Right lobe of liver (tissue), 6 donors: ENCODE data around the gene RCOR1. TPM values are rescaled to one million over a fixed set of nuclear protein-coding genes. Genes with fewer than 3 reads are reported as not detected.
"Not testable (repeated sequence)": the region's sequence is repeated elsewhere in the genome, so short reads cannot be mapped to it uniquely, and the experiment has no call there.

Experiments
- ATAC-seq, 4 donors: fragments of 200-7000 bp; cut with Tn5 transposase; one replicate each; pipeline ENCODE4 v1.9.1; 2020; ENCODE audit warnings: mild to moderate bottlenecking in 4 of 4, moderate library complexity in 4 of 4
- DNase-seq, 3 donors: peaks; one replicate each; pipeline ENCODE4 v3.0.0-alpha.2; 2020
- H3K27ac ChIP-seq, 3 donors: fragments of 200-600 bp; one replicate each; pipeline ENCODE4 v1.8.0; 2022
- H3K27me3 ChIP-seq, 2 donors: fragments of 200-600 bp; one replicate each; pipeline ENCODE4 v1.8.0; 2022
- H3K36me3 ChIP-seq, 4 donors: fragments of 200-600 bp; sonication (generic) in 1 of 4; one replicate each; pipeline versions ENCODE4 v1.5.1 to v1.8.0; 2017 to 2022; ENCODE audit warnings: control low read depth in 1 of 4
- H3K4me1 ChIP-seq, 4 donors: fragments of 200-600 bp; sonication (generic) in 1 of 4; one replicate each; pipeline versions ENCODE4 v1.5.1 to v1.8.0; 2017 to 2022; ENCODE audit warnings: control low read depth in 1 of 4
- H3K4me3 ChIP-seq, 3 donors: fragments of 200-600 bp; one replicate each; pipeline ENCODE4 v1.8.0; 2022
- H3K9me3 ChIP-seq, 4 donors: fragments of 200-600 bp; sonication (generic) in 1 of 4; one replicate each; pipeline versions ENCODE4 v1.5.1 to v1.8.0; 2017 to 2022; ENCODE audit warnings: control low read depth in 1 of 4
- CTCF ChIP-seq, 4 donors: fragments of 200-600 bp in 3 of 4; fragments of 450-650 bp in 1 of 4; IDR thresholded peaks; one replicate each; pipeline versions ENCODE4 v1.5.1 to v1.8.0; 2016 to 2022; ENCODE audit warnings: antibody characterized with exemption in 4 of 4, mild to moderate bottlenecking in 2 of 4
- POLR2A ChIP-seq: fragments of 450-650 bp; IDR thresholded peaks from one replicate; pipeline ENCODE4 v1.6.1; 2017; ENCODE audit warnings: antibody characterized with exemption, mild to moderate bottlenecking
- WGBS: methylation state at CpG from one replicate; pipeline ENCODE4 v1.1.6; 2018; ENCODE audit warnings: low coverage, low lambda C conversion rate; ENCODE audit not compliant: insufficient coverage; ENCODE audit errors: missing lambda C conversion rate; 5-methylcytosine and 5-hydroxymethylcytosine counted together
- intact Hi-C, 2 donors: fragments of 100-400 bp; cut with DNase I; formaldehyde crosslinking; loops; one replicate each; pipeline versions ENCODE4 v1.11.2 to v1.14.1; 2022
- total RNA-seq, 6 experiments: library from RNA; depleted of rRNA in 2 of 6; stranded (reverse); fragments of >200 nt in 2 of 6; fragmentation: NEBNext Ultra II Directional in 3 of 6; extraction: Animal tissue kit (Norgen Biotek cat#: 25700) in 3 of 6; gene quantifications; one replicate each; pipeline versions ENCODE4 v1.1.0 to v1.2.4, GENCODE V29; 2016 to 2023
- donor health status: DM: no; HTN: yes; CAD: no.
- donor health status: DM: no; HTN: no; CAD: no.
- donor health status: DM: no; HTN: no; CAD: no.
- donor health status: DM: no; HTN: yes; CAD: no.
- donor health status: DM: no; HTN: yes; CAD: no.

RCOR1 gene
- total RNA-seq, 6 experiments from 2014 or later = 7.5 to 14.1 (median 8.7) TPM

- H3K4me3 ChIP-seq = no peak overlapping the region
- no peak overlapping the region for H3K27ac ChIP-seq
- H3K9me3 ChIP-seq = no peaks in the 10 kb centered on the region
- H3K4me1 ChIP-seq = no peaks in the 10 kb centered on the region
- H3K36me3 ChIP-seq = no peaks in the 10 kb centered on the region
- intact Hi-C loops = no loop called here
- TF ChIP-seq POLR2A (no peak), CTCF (IDR thresholded peaks at IDR 0.05) (no peak)
- WGBS = 71% methylated on average over 4 of the region's 5 CpGs
- no peak for DNase-seq
- no peaks in the 10 kb centered on the region for H3K27me3 ChIP-seq
- no peak for ATAC-seq
Measured at GRCh38 chr14:102610968-102611811, 18.7 kb downstream of the RCOR1 start.

- no peaks in the 10 kb centered on the region for H3K27me3 ChIP-seq
- TF ChIP-seq POLR2A (no peak), CTCF (IDR thresholded peaks at IDR 0.05) (no peak)
Measured at GRCh38 chr14:102616318-102616717, 23.9 kb downstream of the RCOR1 start.

GRCh38 chr14:102616799-102617198 is 24.4 kb downstream of the RCOR1 start:
- H3K27ac ChIP-seq = no peak overlapping the region
- 23% methylated on average over 3 of the region's 3 CpGs for WGBS
- no peak overlapping the region for H3K4me3 ChIP-seq
- H3K27me3 ChIP-seq = no peaks in the 10 kb centered on the region
- ATAC-seq (peak in 3 of 4 donors; percentile 39 to 80 (median 65)), DNase-seq (no peak)
- intact Hi-C loops = no loop called here
- no peaks in the 10 kb centered on the region for H3K36me3 ChIP-seq
- H3K9me3 ChIP-seq = no peaks in the 10 kb centered on the region
- no peak for TF ChIP-seq CTCF (IDR thresholded peaks at IDR 0.05)
- no peak for TF ChIP-seq POLR2A
- H3K4me1 ChIP-seq = peaks cover 0 to 5% (median 2%) of the 10 kb centered on the region in 4 donors

More at GRCh38 chr14:102616318-102616717, 23.9 kb downstream of the RCOR1 start:
- Histone ChIP-seq H3K4me3 (no peak overlapping the region), H3K36me3 (no peaks in the 10 kb centered on the region), H3K4me1 (peaks cover 0 to 5% (median 2%) of the 10 kb centered on the region in 4 donors), H3K27ac (no peak overlapping the region), H3K9me3 (no peaks in the 10 kb centered on the region)
- intact Hi-C loops = no loop called here
- no peak for DNase-seq
- ATAC-seq = peak in 2 of 4 donors; percentile 40 to 55
- 83% methylated on average over 1 of the region's 2 CpGs for WGBS

- H3K4me1 ChIP-seq, intact Hi-C loops, H3K4me3 ChIP-seq, H3K9me3 ChIP-seq, H3K27me3 ChIP-seq, DNase-seq, H3K27ac ChIP-seq, ATAC-seq, H3K36me3 ChIP-seq: not testable (repeated sequence)
- WGBS = 100% methylated on average over 6 of the region's 6 CpGs
Measured at GRCh38 chr14:102619012-102619411, 26.6 kb downstream of the RCOR1 start.

GRCh38 chr14:102620413-102620812 is 28.0 kb downstream of the RCOR1 start:
- no peaks in the 10 kb centered on the region for H3K36me3 ChIP-seq
- WGBS = 100% methylated on average over 2 of the region's 9 CpGs
- no peak for DNase-seq
- intact Hi-C loops = no loop called here
- no peak overlapping the region for H3K4me3 ChIP-seq
- ATAC-seq = no peak
- H3K4me1 ChIP-seq = peaks cover 0 to 5% (median 2%) of the 10 kb centered on the region in 4 donors
- H3K27me3 ChIP-seq = no peaks in the 10 kb centered on the region
- no peaks in the 10 kb centered on the region for H3K9me3 ChIP-seq
- no peak overlapping the region for H3K27ac ChIP-seq
- TF ChIP-seq POLR2A (no peak), CTCF (IDR thresholded peaks at IDR 0.05) (no peak)
